ENCODE measurements around the gene MAP6D1. TPM values are rescaled to one million over a fixed set of nuclear protein-coding genes. Genes with fewer than 3 reads are reported as not detected.

MAP6D1 gene
- 1 to 10 TPM; 1.4 to 3.9 (median 3.2) TPM for total RNA-seq

DNA sequence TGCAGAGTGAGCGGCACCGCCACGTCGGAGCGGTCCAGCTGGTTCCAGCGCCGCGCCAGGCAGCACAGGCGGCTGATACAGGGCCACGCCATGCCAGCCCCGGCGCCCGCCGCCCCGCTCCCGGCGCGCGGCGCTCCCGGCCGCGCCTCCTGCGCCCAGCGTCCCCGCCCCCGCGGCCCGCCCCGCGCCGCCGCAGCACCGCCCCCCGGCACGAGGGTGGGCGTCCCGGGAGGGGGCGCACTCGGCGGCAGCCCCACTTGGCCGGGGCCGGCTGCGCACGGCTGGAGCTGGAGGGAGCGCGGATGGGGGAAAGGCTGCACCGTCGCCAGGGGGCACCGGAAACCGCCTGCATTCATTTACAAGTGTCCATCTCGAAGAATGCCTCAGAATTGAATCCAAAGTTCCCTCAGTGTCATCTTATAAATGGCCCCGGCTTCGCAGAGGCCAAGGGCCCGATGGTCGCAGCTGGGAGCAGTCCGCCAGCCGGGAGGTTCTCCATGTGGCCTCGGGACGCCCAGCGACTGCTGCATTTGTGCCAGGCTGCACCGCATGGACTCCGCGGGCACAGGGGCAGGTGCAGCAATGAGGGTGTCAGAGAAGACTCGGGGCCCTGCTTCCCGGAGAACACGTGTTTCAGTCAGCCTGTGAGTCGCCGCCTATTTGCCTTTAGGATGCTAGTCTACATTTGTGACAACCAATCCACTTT is at the start of gene MAP6D1:
Gene MAP6D1, minus strand, starts transcription at position 122 of the 706 bp plus-strand sequence. Its CDS starts 30 bp downstream, at position 92.
- peaks cover 6% of the 10 kb centered on the region for H3K27me3 Mint-ChIP-seq (ENCODE audit: low read depth)
- peaks cover 12% of the 10 kb centered on the region for H3K4me1 Mint-ChIP-seq (ENCODE audit: low read depth)
- peak; percentile 77 to 81 for ATAC-seq

DNA sequence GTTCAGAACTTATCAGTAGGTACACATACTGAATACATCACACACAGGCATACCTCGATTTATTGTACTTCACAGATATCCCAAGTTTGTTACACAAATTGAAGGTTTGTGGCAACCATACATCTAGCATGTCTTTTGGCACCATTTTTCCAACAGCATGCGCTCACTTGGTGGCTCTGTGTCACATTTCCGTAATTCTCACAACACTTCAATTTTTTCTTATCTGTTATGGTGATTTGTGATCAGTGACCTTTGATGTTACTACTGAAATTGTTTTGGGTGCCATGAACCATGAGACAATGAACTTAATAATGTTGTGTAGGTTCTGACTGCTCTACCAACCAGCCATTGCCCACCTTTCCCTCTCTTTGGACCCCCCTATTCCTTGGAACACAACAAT is 48.5 kb upstream of the MAP6D1 start:
- no peak overlapping the region for H3K4me3 Mint-ChIP-seq
- H3K4me1 Mint-ChIP-seq (ENCODE audit: low read depth), result peaks cover 45% of the 10 kb centered on the region
- no peak for ATAC-seq
- no peaks in the 10 kb centered on the region for H3K27me3 Mint-ChIP-seq (ENCODE audit: low read depth)
- no peaks in the 10 kb centered on the region for H3K9me3 Mint-ChIP-seq
- peaks cover 16% of the 10 kb centered on the region for H3K36me3 Mint-ChIP-seq (ENCODE audit: insufficient read depth)
- no peak for DNase-seq

More for the DNA sequence above, at the start of gene MAP6D1:
- peak; percentile 53 for DNase-seq
- Mint-ChIP-seq H3K36me3 (ENCODE audit: insufficient read depth) (peaks cover 13% of the 10 kb centered on the region), H3K9me3 (no peaks in the 10 kb centered on the region), H3K4me3 (peak within 1 kb of the TSS; percentile 75)

DNA sequence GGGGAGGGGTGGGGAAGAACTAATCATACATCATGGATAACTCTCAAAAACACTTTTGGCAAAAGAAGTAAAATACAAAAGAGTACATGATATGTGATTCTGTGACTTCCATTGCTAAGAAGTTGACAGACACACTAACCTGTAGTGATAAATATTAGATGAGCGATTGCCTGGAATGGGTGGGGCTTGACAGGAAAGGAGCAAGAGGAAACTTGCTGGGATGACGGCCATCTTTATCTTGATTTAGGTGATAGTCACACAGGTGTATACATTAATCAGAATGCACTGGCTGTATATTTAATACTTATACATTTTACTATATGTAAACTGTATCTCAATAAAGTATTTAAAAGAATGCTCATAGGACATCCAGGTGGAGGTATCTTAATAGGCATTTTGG is 46.2 kb upstream of the MAP6D1 start:
- ATAC-seq, result no peak
- Mint-ChIP-seq H3K4me3 (no peak overlapping the region), H3K4me1 (ENCODE audit: low read depth) (peaks cover 36% of the 10 kb centered on the region), H3K36me3 (ENCODE audit: insufficient read depth) (peaks cover 12% of the 10 kb centered on the region), H3K27me3 (ENCODE audit: low read depth) (no peaks in the 10 kb centered on the region), H3K9me3 (no peaks in the 10 kb centered on the region)
- DNase-seq, result no peak

DNA sequence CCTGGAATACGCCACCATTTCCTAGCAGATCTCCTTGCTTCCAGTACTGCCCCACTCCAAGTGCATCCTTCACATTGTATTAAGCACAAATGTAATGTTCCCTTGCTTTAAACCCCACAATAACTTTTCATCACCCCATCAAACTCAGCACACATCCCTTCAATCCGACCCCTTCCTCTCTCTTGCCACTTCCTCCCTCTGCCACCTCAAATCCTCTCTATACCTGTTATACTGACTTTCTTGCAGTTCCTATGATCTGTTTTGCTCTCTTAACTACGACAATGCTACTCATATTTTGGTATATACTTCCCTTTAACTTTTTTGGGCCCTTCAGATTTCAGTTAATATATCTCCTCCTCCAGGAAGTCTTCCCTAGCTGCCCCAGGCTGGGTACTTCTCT is 45.2 kb upstream of the MAP6D1 start:
- no peaks in the 10 kb centered on the region for H3K9me3 Mint-ChIP-seq
- H3K4me1 Mint-ChIP-seq (ENCODE audit: low read depth), result peaks cover 32% of the 10 kb centered on the region
- ATAC-seq (no peak), DNase-seq (no peak)
- peaks cover 12% of the 10 kb centered on the region for H3K36me3 Mint-ChIP-seq (ENCODE audit: insufficient read depth)
- no peaks in the 10 kb centered on the region for H3K27me3 Mint-ChIP-seq (ENCODE audit: low read depth)
- no peak overlapping the region for H3K4me3 Mint-ChIP-seq

DNA sequence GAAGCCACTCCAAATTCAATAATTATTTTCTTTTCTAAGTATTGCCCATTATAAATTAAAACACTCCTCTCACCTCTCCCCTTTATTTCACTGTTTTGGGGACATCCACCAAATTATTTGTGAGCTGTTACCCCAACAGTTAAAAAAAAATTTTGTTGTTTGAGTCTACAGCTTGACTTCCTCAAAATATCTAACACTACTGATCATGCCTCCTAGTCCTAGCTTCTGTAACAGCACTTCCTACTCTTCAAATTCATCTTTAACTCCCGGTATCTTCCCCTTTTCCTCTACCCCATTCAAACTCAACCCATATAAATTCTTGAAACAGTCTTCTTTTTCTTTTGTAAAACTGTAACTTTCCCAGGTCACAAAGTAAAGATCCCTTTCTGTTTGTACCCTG is 43.4 kb upstream of the MAP6D1 start:
- DNase-seq, result no peak
- ATAC-seq, result no peak
- Mint-ChIP-seq H3K27me3 (ENCODE audit: low read depth) (no peaks in the 10 kb centered on the region), H3K36me3 (ENCODE audit: insufficient read depth) (peaks cover 23% of the 10 kb centered on the region), H3K4me3 (no peak overlapping the region), H3K9me3 (no peaks in the 10 kb centered on the region), H3K4me1 (ENCODE audit: low read depth) (peaks cover 27% of the 10 kb centered on the region)

DNA sequence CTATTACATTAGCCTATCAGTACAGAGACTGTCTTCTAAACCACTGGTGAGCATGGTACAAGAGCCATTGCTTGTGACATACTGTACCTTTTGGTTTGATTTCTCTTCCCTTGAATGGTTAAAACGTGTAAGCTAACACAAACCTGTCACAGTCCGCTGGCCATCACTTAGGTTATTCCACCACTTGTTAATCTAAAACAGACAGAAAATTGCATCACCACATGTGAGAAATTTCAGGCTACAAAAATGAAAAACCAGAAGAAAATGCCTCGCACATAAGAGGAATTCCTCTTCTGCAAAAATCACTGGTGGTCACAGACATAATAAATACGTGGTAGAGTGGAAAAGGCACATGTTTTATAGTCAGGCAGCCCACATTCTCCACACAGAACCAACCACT is 37.2 kb upstream of the MAP6D1 start:
- H3K4me3 Mint-ChIP-seq, result no peak overlapping the region
- H3K9me3 Mint-ChIP-seq, result no peaks in the 10 kb centered on the region
- DNase-seq, result no peak
- H3K27me3 Mint-ChIP-seq (ENCODE audit: low read depth), result no peaks in the 10 kb centered on the region
- H3K4me1 Mint-ChIP-seq (ENCODE audit: low read depth), result no peaks in the 10 kb centered on the region
- H3K36me3 Mint-ChIP-seq (ENCODE audit: insufficient read depth), result peaks cover 43% of the 10 kb centered on the region
- ATAC-seq, result no peak

DNA sequence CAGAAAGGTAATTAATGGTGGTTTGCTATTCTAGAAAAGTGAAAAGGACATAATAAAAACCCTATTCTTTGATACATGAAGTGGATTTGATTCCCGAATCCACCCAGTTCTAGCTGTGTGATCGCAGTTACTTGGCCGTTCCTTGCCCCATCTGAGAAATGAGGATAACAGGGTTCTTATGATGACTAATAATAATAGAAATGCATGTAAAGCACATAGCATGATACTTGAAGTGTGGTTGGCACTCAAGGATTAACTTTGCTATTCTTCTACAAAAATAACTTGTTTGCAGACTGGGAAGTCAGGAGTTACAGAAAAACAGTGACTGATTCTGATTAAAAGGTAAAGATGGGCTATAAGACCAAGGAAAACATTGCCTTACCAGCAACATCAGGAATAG is 32.5 kb upstream of the MAP6D1 start:
- ATAC-seq (no peak), DNase-seq (no peak)
- no peaks in the 10 kb centered on the region for H3K9me3 Mint-ChIP-seq
- no peak overlapping the region for H3K4me3 Mint-ChIP-seq
- H3K27me3 Mint-ChIP-seq (ENCODE audit: low read depth), result no peaks in the 10 kb centered on the region
- H3K36me3 Mint-ChIP-seq (ENCODE audit: insufficient read depth), result peaks cover 41% of the 10 kb centered on the region
- H3K4me1 Mint-ChIP-seq (ENCODE audit: low read depth), result peaks cover 2% of the 10 kb centered on the region

DNA sequence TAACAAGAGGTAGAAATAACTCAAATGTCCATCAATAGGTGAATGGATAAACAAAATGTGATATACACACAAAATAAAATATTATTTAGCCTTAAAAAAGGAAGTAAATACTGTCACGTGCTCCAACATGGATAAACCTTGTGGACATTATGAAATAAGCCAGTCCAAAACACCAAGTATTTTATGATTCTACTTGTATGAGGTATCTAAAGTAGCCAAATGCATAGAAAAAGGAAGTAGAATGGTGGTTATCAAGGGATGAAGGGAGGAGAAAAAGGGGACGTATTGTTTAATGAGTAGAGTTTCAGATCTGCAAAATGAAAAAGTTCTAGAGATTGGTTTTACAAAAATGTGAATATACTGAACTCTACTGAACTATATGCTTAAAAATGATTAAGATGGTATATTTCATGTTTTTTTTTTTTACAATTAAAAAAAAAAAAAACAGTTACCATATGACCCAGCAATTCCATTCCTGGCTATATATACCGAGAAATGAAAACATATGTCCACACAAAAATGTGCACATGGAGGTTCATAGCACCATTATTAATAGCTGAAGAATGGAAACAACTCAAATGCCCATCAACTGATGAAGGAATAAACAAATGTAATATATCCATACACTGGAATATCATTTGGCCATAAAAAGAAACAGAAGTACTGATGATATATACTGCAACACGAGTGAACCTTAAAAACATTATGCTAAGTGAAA is 29.1 kb upstream of the MAP6D1 start:
- Mint-ChIP-seq H3K4me3 (no peak overlapping the region), H3K9me3 (no peaks in the 10 kb centered on the region), H3K27me3 (ENCODE audit: low read depth) (no peaks in the 10 kb centered on the region), H3K36me3 (ENCODE audit: insufficient read depth) (peaks cover 38% of the 10 kb centered on the region), H3K4me1 (ENCODE audit: low read depth) (peaks cover 2% of the 10 kb centered on the region)
- DNase-seq, result no peak
- no peak for ATAC-seq

DNA sequence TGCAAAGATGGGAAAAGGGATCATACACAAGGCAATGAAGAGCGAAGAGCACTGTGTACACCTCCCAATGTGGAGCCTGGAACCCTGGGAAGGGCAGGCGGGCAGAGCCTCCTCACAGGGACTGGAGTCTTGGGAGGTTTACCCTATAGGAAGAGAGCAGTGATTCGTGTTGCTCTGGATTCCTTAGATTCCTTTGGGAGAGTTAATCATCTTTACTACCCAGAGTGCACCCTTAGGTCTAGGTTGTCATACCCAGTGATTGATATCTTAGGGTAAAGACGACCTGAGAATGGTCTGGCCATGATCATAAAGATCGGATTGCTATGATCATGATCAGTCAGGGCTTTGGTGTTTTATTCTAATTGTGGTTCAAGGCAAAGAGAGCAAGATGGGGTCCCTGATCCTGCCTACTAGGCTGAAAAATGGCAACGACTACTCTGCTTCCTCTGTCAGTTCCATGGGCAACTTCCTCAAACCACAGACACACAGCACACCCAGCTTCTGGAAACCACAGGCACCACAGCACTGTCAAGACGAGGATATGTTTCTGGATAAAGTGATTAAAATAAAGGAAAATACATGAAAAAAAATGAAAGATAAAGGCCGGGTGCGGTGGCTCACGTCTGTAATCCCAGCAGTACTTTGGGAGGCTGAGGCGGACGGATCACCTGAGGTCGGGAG is 20.4 kb upstream of the MAP6D1 start:
- Mint-ChIP-seq H3K9me3 (no peaks in the 10 kb centered on the region), H3K27me3 (ENCODE audit: low read depth) (no peaks in the 10 kb centered on the region), H3K4me1 (ENCODE audit: low read depth) (peaks cover 5% of the 10 kb centered on the region), H3K4me3 (no peak overlapping the region), H3K36me3 (ENCODE audit: insufficient read depth) (peaks cover 45% of the 10 kb centered on the region)
- ATAC-seq, result no peak
- no peak for DNase-seq

DNA sequence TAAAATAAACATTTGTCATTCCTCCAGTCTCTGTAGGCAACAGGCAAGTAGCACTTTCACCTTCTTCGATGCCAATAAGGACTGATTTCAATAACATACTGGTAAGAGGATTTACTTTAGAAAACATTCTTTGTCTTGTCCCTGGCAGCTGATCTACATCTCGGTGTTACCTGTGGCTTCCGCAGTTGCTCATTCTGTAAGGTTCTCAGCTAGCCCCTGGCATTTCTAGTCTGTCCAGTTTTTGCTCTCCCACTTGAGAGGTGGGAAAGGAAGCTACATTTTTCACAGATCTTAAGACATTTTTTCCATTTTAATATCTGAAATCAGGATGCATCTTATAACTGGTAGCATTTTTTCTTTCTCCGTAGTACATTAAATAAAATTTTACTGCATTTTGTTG is 19.7 kb upstream of the MAP6D1 start:
- ATAC-seq, result no peak
- no peak overlapping the region for H3K4me3 Mint-ChIP-seq
- H3K27me3 Mint-ChIP-seq (ENCODE audit: low read depth), result no peaks in the 10 kb centered on the region
- peaks cover 41% of the 10 kb centered on the region for H3K36me3 Mint-ChIP-seq (ENCODE audit: insufficient read depth)
- DNase-seq, result no peak
- peaks cover 5% of the 10 kb centered on the region for H3K4me1 Mint-ChIP-seq (ENCODE audit: low read depth)
- H3K9me3 Mint-ChIP-seq, result no peaks in the 10 kb centered on the region

DNA sequence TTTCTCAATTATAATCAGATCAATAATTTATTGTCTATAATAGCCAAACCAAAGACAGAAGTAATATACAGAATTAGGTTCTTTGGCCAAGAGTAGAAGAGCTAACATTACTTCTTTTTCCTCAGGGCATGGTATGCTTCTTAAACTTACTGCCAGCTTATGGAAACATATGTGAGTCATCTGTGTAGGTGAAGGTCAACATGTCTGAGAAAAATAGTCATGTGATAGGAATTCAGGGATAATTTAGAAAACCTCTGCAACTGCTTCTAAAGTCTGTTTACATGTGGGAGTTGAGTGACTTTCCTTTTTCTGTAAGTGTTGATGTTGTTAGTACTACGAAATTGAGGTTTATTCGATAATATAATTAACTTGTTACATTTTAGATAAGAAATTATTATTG is 19.2 kb upstream of the MAP6D1 start:
- H3K36me3 Mint-ChIP-seq (ENCODE audit: insufficient read depth), result peaks cover 43% of the 10 kb centered on the region
- DNase-seq (no peak), ATAC-seq (peak in 1 of 2 donors; percentile 43)
- H3K27me3 Mint-ChIP-seq (ENCODE audit: low read depth), result no peaks in the 10 kb centered on the region
- H3K4me3 Mint-ChIP-seq, result no peak overlapping the region
- H3K4me1 Mint-ChIP-seq (ENCODE audit: low read depth), result peaks cover 5% of the 10 kb centered on the region
- H3K9me3 Mint-ChIP-seq, result no peaks in the 10 kb centered on the region

DNA sequence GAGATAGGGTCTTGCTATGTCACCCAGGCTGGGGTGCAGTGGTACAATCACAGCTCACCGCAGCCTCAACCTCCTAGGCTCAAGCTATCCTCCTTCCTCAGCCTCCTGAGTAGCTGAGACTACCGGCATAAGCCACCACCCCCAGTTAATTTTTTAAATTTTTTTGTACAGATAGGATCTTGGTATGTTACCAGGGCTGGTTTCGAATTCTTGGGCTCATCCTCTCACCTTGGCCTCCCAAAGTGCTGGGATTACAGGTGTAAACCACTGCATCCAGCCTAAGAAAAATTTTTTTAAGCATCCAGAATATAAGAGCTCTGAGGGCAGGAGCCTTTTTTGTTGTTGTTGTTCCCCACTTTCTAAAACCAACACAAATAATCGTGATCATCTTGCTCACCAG is 14.4 kb upstream of the MAP6D1 start:
- Mint-ChIP-seq H3K4me3 (no peak overlapping the region), H3K36me3 (ENCODE audit: insufficient read depth) (peaks cover 27% of the 10 kb centered on the region), H3K4me1 (ENCODE audit: low read depth) (peaks cover 5% of the 10 kb centered on the region), H3K9me3 (no peaks in the 10 kb centered on the region), H3K27me3 (ENCODE audit: low read depth) (no peaks in the 10 kb centered on the region)
- DNase-seq (no peak), ATAC-seq (no peak)

DNA sequence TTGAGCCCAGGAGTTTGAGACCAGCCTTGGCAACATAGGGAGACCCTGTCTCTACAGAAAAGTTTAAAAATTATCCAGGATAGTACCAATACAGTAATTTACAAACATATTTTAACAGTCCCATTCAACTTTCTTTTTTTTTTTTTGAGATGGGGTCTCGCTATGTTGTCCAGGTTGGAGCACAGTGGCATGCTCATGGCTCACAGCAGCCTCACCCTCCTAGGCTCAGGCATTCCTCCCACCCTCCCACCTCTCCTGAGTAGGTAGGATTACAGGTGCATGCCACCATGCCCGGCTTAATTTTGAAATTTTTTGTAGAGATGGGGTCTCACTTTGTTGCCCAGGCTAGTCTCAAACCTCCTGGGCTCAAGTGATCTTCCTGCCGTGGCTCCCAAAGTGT is 12.5 kb upstream of the MAP6D1 start:
- H3K9me3 Mint-ChIP-seq, result no peaks in the 10 kb centered on the region
- ATAC-seq, result no peak
- H3K36me3 Mint-ChIP-seq (ENCODE audit: insufficient read depth), result peaks cover 26% of the 10 kb centered on the region
- no peaks in the 10 kb centered on the region for H3K4me1 Mint-ChIP-seq (ENCODE audit: low read depth)
- DNase-seq, result no peak
- H3K27me3 Mint-ChIP-seq (ENCODE audit: low read depth), result no peaks in the 10 kb centered on the region
- H3K4me3 Mint-ChIP-seq, result no peak overlapping the region

DNA sequence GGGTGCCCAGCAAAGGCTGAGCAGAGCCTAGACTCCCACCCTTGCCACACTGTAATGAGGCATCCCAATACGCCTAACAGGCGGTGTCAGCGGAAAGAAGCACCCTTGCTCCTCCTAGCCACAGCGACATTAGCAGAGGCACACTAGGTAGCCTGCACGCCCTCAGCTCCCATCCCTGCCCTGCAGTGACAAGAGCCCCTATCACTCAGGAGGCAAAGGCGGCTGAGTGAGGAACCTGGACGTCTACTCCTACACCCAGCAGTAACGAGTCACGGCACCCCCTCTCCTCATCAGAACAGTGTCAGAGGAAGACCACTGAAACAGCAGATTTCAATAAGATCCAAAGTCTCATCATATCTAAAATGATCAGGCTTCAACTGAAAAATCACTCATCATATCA is 12.0 kb upstream of the MAP6D1 start:
- Mint-ChIP-seq H3K4me3 (no peak overlapping the region), H3K36me3 (ENCODE audit: insufficient read depth) (peaks cover 30% of the 10 kb centered on the region), H3K9me3 (no peaks in the 10 kb centered on the region), H3K4me1 (ENCODE audit: low read depth) (no peaks in the 10 kb centered on the region), H3K27me3 (ENCODE audit: low read depth) (no peaks in the 10 kb centered on the region)
- DNase-seq (no peak), ATAC-seq (no peak)

DNA sequence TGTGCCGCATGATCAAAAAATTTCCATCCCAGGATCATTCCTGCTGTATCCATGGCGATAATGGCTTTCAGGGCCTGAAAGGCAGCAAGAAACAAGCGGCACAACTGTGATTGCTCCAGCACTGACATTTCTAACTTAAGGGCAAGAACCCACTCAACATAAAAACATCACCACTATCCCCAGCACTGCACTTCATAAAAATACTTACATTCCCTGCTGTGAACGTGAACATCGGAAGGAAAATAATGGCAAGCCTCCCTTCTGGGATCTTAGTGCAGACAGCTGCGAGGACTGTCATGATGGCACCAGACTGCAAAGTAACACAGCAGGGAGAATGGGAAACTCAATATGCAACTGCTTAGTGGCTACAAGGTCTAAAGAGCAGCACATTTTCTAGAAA is 8.1 kb upstream of the MAP6D1 start:
- DNase-seq (no peak), ATAC-seq (no peak)
- Mint-ChIP-seq H3K27me3 (ENCODE audit: low read depth) (no peaks in the 10 kb centered on the region), H3K36me3 (ENCODE audit: insufficient read depth) (peaks cover 24% of the 10 kb centered on the region), H3K4me3 (no peak overlapping the region), H3K9me3 (no peaks in the 10 kb centered on the region), H3K4me1 (ENCODE audit: low read depth) (no peaks in the 10 kb centered on the region)
